IMR-90 (cell line): ENCODE measurements around the gene VDR. TPM values are rescaled to one million over a fixed set of nuclear protein-coding genes. Genes with fewer than 3 reads are reported as not detected.
A peak's percentile ranks its signal among the peaks of the same experiment; 100 is the strongest.

Source experiments
- ATAC-seq: fragments of 200-7000 bp; cut with Tn5 transposase; 2 replicates; pipeline ENCODE4 v1.9.1; 2020; ENCODE audit warnings: low read depth, mild to moderate bottlenecking, moderate library complexity
- BruUV-seq: library from RNA; stranded (reverse); fragments of 400-500 nt; replicated peaks from 2 replicates; lab custom pipeline; 2021; lab: Mats Ljungman, UMichigan
- CTCF ChIA-PET: fragments of 300-600 bp; formaldehyde crosslinking; extraction: SDS; loops from one replicate; lab custom pipeline; 2021; ENCODE audit warnings: antibody characterized with exemption; lab: Yijun Ruan, JAX
- POLR2A ChIA-PET: fragments of 300-600 bp; sonication (Branson Sonifier 250); formaldehyde crosslinking; loops from one replicate; lab custom pipeline; 2022; ENCODE audit warnings: antibody characterized with exemption; ENCODE audit not compliant: unreplicated experiment; lab: Charles Lee
- DNase-seq: peaks from one replicate; pipeline ENCODE4 v3.0.0; 2013
- H2AFZ ChIP-seq: replicated peaks from 2 replicates; pipeline ENCODE3; 2013; ENCODE audit warnings: low read length, mild to moderate bottlenecking; ENCODE audit not compliant: poor library complexity
- H2AK5ac ChIP-seq: 2 replicates; pipeline ENCODE4 v1.6.1; 2013; ENCODE audit warnings: low read depth, low read length, inconsistent platforms
- H2AK9ac ChIP-seq: replicated peaks from 2 replicates; pipeline ENCODE3; 2013; ENCODE audit warnings: mild to moderate bottlenecking, low read depth, low read length, moderate library complexity; ENCODE audit not compliant: poor library complexity
- H2BK120ac ChIP-seq: 2 replicates; pipeline ENCODE4 v1.6.1; 2013; ENCODE audit warnings: low read depth, low read length, inconsistent platforms
- H2BK15ac ChIP-seq: 3 replicates; pipeline ENCODE4 v1.6.1; 2013; ENCODE audit warnings: low read depth, low read length, inconsistent platforms
- H2BK20ac ChIP-seq: 2 replicates; pipeline ENCODE4 v1.6.1; 2013; ENCODE audit warnings: low read depth, mild to moderate bottlenecking, inconsistent platforms, low read length, moderate library complexity
- H2BK5ac ChIP-seq: 2 replicates; pipeline ENCODE4 v1.6.1; 2013; ENCODE audit warnings: mild to moderate bottlenecking, low read depth, low read length, inconsistent platforms; ENCODE audit not compliant: poor library complexity, severe bottlenecking
- H3K14ac ChIP-seq: replicated peaks from 2 replicates; pipeline ENCODE4 v1.6.1; 2013; ENCODE audit warnings: low read depth, low read length, inconsistent platforms
- H3K18ac ChIP-seq: 2 replicates; pipeline ENCODE4 v1.6.1; 2013; ENCODE audit warnings: low read depth, low read length, control low read depth
- H3K23ac ChIP-seq: 2 replicates; pipeline ENCODE4 v1.6.1; 2013; ENCODE audit warnings: low read depth, low read length, inconsistent platforms
- H3K27ac ChIP-seq: 2 replicates; pipeline ENCODE4 v1.5.1; 2013; ENCODE audit warnings: mild to moderate bottlenecking, control low read depth, low read length; ENCODE audit not compliant: insufficient read depth
- H3K27me3 ChIP-seq: 2 replicates; pipeline ENCODE4 v1.6.1; 2013; ENCODE audit warnings: low read length; ENCODE audit not compliant: control insufficient read depth, insufficient read depth
- H3K36me3 ChIP-seq: 2 replicates; pipeline ENCODE4 v1.6.1; 2013; ENCODE audit warnings: low read length, mixed read lengths; ENCODE audit not compliant: control insufficient read depth, insufficient read depth
- H3K4ac ChIP-seq: 2 replicates; pipeline ENCODE4 v1.6.1; 2013; ENCODE audit warnings: low read depth, low read length, inconsistent platforms
- H3K4me1 ChIP-seq: 2 replicates; pipeline ENCODE4 v1.6.1; 2013; ENCODE audit warnings: low read length, mixed read lengths; ENCODE audit not compliant: control insufficient read depth, insufficient read depth
- H3K4me2 ChIP-seq: 2 replicates; pipeline ENCODE4 v1.6.1; 2013; ENCODE audit warnings: low read depth, mild to moderate bottlenecking, control low read depth, low read length, moderate library complexity
- H3K4me3 ChIP-seq: 2 replicates; pipeline ENCODE4 v1.5.1; 2013; ENCODE audit warnings: low read depth, mild to moderate bottlenecking, control low read depth, low read length, moderate library complexity; ENCODE audit not compliant: insufficient read depth
- H3K56ac ChIP-seq: 2 replicates; pipeline ENCODE4 v1.6.1; 2013; ENCODE audit warnings: low read length, inconsistent platforms; ENCODE audit not compliant: insufficient read depth; ENCODE audit errors: extremely low read depth
- H3K79me1 ChIP-seq, 2 experiments: 2 replicates each; pipeline ENCODE4 v1.6.1; 2013; ENCODE audit warnings: low read length in 2 of 2, inconsistent platforms in 1 of 2, low read depth in 1 of 2
- H3K9ac ChIP-seq: 2 replicates; pipeline ENCODE4 v1.6.1; 2013; ENCODE audit warnings: low read depth, low read length, control low read depth
- H3K9me1 ChIP-seq: 2 replicates; pipeline ENCODE4 v1.6.1; 2013; ENCODE audit warnings: low read length, inconsistent platforms; ENCODE audit not compliant: insufficient read depth
- H3K9me3 ChIP-seq: 2 replicates; pipeline ENCODE4 v1.6.1; 2013; ENCODE audit warnings: low read length; ENCODE audit not compliant: control insufficient read depth, insufficient read depth
- H4K20me1 ChIP-seq: 2 replicates; pipeline ENCODE4 v1.6.1; 2013; ENCODE audit warnings: low read length, inconsistent platforms; ENCODE audit not compliant: insufficient read depth
- H4K5ac ChIP-seq: 2 replicates; pipeline ENCODE4 v1.6.1; 2013; ENCODE audit warnings: mild to moderate bottlenecking, low read depth, low read length, control low read depth
- H4K8ac ChIP-seq, 2 experiments: 2 replicates each; pipeline ENCODE4 v1.6.1; 2013; ENCODE audit warnings: low read depth in 2 of 2, low read length in 2 of 2, control low read depth in 1 of 2, inconsistent platforms in 1 of 2
- H4K91ac ChIP-seq: 2 replicates; pipeline ENCODE4 v1.6.1; 2013; ENCODE audit warnings: low read depth, low read length, inconsistent platforms; ENCODE audit not compliant: insufficient read depth
- BHLHE40 ChIP-seq: fragments of 150-350 bp; IDR thresholded peaks from 2 replicates; pipeline ENCODE4 v1.6.1; 2016; ENCODE audit warnings: mild to moderate bottlenecking, low read depth, low read length
- CEBPB ChIP-seq: IDR thresholded peaks from 2 replicates; pipeline ENCODE4 v1.6.1; 2012; ENCODE audit warnings: low read depth, low read length, improper control_type of control experiment
- CHD1 ChIP-seq: IDR thresholded peaks from 2 replicates; pipeline ENCODE4 v1.6.1; 2012; ENCODE audit warnings: low read depth, low read length, improper control_type of control experiment
- FOS ChIP-seq: fragments of 150-350 bp; IDR thresholded peaks from 2 replicates; pipeline ENCODE4 v1.6.1; 2016; ENCODE audit warnings: low read depth, low read length
- MAFK ChIP-seq: IDR thresholded peaks from 2 replicates; pipeline ENCODE4 v1.6.1; 2012; ENCODE audit warnings: low read depth, low read length, improper control_type of control experiment
- MAZ ChIP-seq: IDR thresholded peaks from 2 replicates; pipeline ENCODE4 v1.6.1; 2012; ENCODE audit warnings: low read depth, mild to moderate bottlenecking, low read length, improper control_type of control experiment, moderate library complexity, borderline replicate concordance
- MXI1 ChIP-seq: IDR thresholded peaks from 2 replicates; pipeline ENCODE4 v1.6.1; 2012; ENCODE audit warnings: low read depth, mild to moderate bottlenecking, low read length, moderate library complexity, borderline replicate concordance
- NFE2L2 ChIP-seq: fragments of 150-350 bp; IDR thresholded peaks from 2 replicates; pipeline ENCODE4 v1.6.1; 2016; ENCODE audit warnings: low read depth, mild to moderate bottlenecking, low read length
- POLR2A ChIP-seq: IDR thresholded peaks from 2 replicates; pipeline ENCODE4 v1.6.1; 2012; ENCODE audit warnings: mild to moderate bottlenecking, low read depth, low read length
- RAD21 ChIP-seq: IDR thresholded peaks from 2 replicates; pipeline ENCODE4 v1.6.1; 2012; ENCODE audit warnings: low read length, improper control_type of control experiment
- RCOR1 ChIP-seq: IDR thresholded peaks from 2 replicates; pipeline ENCODE4 v1.6.1; 2012; ENCODE audit warnings: mild to moderate bottlenecking, low read length, improper control_type of control experiment; ENCODE audit not compliant: insufficient replicate concordance
- RFX5 ChIP-seq: IDR thresholded peaks from 2 replicates; pipeline ENCODE4 v1.8.0; 2012; ENCODE audit warnings: low read depth, mild to moderate bottlenecking, low read length, moderate library complexity
- SMC3 ChIP-seq: fragments of 150-350 bp; IDR thresholded peaks from 2 replicates; pipeline ENCODE4 v1.6.1; 2016; ENCODE audit warnings: low read depth, mild to moderate bottlenecking, antibody characterized with exemption, low read length, moderate library complexity
- WGBS, 2 experiments: methylation state at CpG; one replicate each; pipeline versions ENCODE4 v1.1.5 to v1.1.7; 2013; ENCODE audit warnings: missing lambda C conversion rate in 2 of 2; ENCODE audit not compliant: insufficient read length in 1 of 2; ENCODE audit errors: extremely low coverage in 2 of 2; 5-methylcytosine and 5-hydroxymethylcytosine counted together
- dilution Hi-C: fragments of 300-500 bp; cut with HindIII; formaldehyde crosslinking; loops from one replicate; pipeline ENCODE4 v1.14.3; 2018; ENCODE audit warnings: low sequenced_read_pairs; ENCODE audit not compliant: unreplicated experiment
- in situ Hi-C: fragments of 300-500 bp; cut with MboI; formaldehyde crosslinking; loops from 3 replicates; pipeline ENCODE4 v1.14.3; 2019; ENCODE audit warnings: low sequenced_read_pairs, inconsistent platforms, mixed read lengths
- intact Hi-C: fragments of 100-400 bp; cut with micrococcal nuclease; formaldehyde crosslinking; loops from 2 replicates; pipeline ENCODE4 v1.10.0; 2022
- polyA plus RNA-seq, 3 experiments: library from polyadenylated mRNA; depleted of rRNA; stranded (reverse); fragments of >200 nt; gene quantifications; 2 replicates each; pipeline ENCODE4 v1.2.3, GENCODE V29; 2012; ENCODE audit warnings: low replicate concordance in 1 of 3
- total RNA-seq: library from RNA; depleted of rRNA; stranded (reverse); fragments of >200 nt; gene quantifications from 2 replicates; pipeline ENCODE4 v1.2.3, GENCODE V29; 2012
- TF ChIP-seq, protein P1 (sequence below): fragments of 150-350 bp; IDR thresholded peaks from 2 replicates; pipeline ENCODE4 v1.6.1; 2017; ENCODE audit warnings: mild to moderate bottlenecking, antibody characterized with exemption, low read length, low read depth
- TF ChIP-seq, protein P2 (sequence below): conservative IDR thresholded peaks from 2 replicates; pipeline ENCODE4 v1.5.1; 2012; ENCODE audit warnings: mild to moderate bottlenecking, low read depth, low read length, improper control_type of control experiment

VDR gene
- total and polyA plus RNA-seq, 2 of the 4 experiments (the other 2 are of a cell fraction) = 5.4 to 8.5 TPM

DNA sequence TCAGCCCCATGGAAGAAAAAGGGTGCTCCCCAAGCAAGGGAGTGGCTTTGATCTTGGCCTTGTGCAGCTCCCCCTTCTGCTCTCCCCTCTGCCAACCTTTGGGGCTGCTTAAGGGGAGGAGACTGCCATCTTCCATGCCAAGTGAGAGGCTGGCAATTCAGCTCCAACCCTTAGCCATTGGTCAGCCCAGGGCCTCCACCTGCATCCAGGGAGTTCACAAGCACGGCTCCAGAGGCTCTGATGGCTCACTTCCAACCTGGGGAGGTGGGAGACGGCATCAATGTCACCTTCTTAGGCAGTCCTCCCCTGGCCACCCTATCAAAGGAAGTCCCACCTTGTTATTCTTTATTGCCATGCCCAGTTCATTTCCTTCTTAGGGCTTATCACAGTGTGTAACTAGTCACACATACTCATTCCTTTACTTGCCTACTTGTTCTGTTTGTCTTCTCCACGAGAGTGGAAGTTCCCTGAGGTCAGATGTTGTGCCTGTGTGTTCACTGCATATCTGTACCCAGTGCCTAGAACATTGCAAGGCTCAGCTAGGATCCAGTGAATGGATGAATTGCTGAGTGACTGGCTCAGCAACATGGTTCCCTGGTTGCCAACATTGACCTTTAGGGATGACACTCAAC, 90.1 kb downstream of the VDR start:
- ChIA-PET POLR2A (no interaction called here), CTCF (no interaction called here)
- H2AFZ ChIP-seq = no peak overlapping the region
- H4K5ac ChIP-seq = no peak overlapping the region
- peak overlapping the region; percentile 90 for H2BK5ac ChIP-seq
- no peak overlapping the region for H2AK9ac ChIP-seq
- no peak overlapping the region for H2BK15ac ChIP-seq
- H3K56ac ChIP-seq = no peak overlapping the region
- H3K27ac ChIP-seq = peak overlapping the region; percentile 94; the same call in 1 of the 2 replicates
- in situ Hi-C loops = no loop called here
- 0 out of 2 replicates have a peak overlapping the region, but pooled peaks have one; percentile 49 for H4K91ac ChIP-seq
- no peak for ATAC-seq
- H2BK20ac ChIP-seq = no peak overlapping the region; the same call in 1 of the 2 replicates
- no peaks in the 10 kb centered on the region for H3K27me3 ChIP-seq
- H3K4me2 ChIP-seq = no peak overlapping the region
- intact Hi-C loops = no loop called here
- no TSS peak for BruUV-seq
- WGBS, 2 experiments = 93% methylated on average over 2 of the region's 3 CpGs; no CpG with 5 or more reads in 1 of the 2 experiments
- no peak overlapping the region for H3K18ac ChIP-seq
- dilution Hi-C loops = no loop called here
- peaks cover 90% of the 10 kb centered on the region for H4K20me1 ChIP-seq
- no peak overlapping the region for H3K9ac ChIP-seq
- H3K14ac ChIP-seq = peak overlapping the region; percentile 75
- peaks cover 60% of the 10 kb centered on the region for H3K4me1 ChIP-seq
- H3K36me3 ChIP-seq = peaks cover 9% of the 10 kb centered on the region; the same call in 1 of the 2 replicates
- H3K23ac ChIP-seq = peak overlapping the region; percentile 74
- H2AK5ac ChIP-seq = peak overlapping the region; percentile 22; the same call in 1 of the 2 replicates
- peak overlapping the region in 1 of 2 experiments; percentile 19; a peak in 1 of 4 replicates for H4K8ac ChIP-seq
- H3K79me1 ChIP-seq = peaks cover 14 to 66% of the 10 kb centered on the region in 2 experiments; a peak in 3 of 4 replicates
- H3K9me1 ChIP-seq = peaks cover 30% of the 10 kb centered on the region
- DNase-seq = no peak
- no peak overlapping the region for H3K4me3 ChIP-seq
- H3K9me3 ChIP-seq = no peaks in the 10 kb centered on the region
- H2BK120ac ChIP-seq = no peak overlapping the region
- H3K4ac ChIP-seq = peak overlapping the region; percentile 92
- no peak for TF ChIP-seq POLR2A
- TF ChIP-seq CHD1 = no peak
- TF ChIP-seq SMC3 = no peak
- TF ChIP-seq CEBPB = no peak
- no peak for TF ChIP-seq MAZ
- TF ChIP-seq MXI1 = no peak
- no peak for TF ChIP-seq RAD21
- TF ChIP-seq, protein P1, sequence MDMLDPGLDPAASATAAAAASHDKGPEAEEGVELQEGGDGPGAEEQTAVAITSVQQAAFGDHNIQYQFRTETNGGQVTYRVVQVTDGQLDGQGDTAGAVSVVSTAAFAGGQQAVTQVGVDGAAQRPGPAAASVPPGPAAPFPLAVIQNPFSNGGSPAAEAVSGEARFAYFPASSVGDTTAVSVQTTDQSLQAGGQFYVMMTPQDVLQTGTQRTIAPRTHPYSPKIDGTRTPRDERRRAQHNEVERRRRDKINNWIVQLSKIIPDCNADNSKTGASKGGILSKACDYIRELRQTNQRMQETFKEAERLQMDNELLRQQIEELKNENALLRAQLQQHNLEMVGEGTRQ = no peak
- TF ChIP-seq, protein P2, sequence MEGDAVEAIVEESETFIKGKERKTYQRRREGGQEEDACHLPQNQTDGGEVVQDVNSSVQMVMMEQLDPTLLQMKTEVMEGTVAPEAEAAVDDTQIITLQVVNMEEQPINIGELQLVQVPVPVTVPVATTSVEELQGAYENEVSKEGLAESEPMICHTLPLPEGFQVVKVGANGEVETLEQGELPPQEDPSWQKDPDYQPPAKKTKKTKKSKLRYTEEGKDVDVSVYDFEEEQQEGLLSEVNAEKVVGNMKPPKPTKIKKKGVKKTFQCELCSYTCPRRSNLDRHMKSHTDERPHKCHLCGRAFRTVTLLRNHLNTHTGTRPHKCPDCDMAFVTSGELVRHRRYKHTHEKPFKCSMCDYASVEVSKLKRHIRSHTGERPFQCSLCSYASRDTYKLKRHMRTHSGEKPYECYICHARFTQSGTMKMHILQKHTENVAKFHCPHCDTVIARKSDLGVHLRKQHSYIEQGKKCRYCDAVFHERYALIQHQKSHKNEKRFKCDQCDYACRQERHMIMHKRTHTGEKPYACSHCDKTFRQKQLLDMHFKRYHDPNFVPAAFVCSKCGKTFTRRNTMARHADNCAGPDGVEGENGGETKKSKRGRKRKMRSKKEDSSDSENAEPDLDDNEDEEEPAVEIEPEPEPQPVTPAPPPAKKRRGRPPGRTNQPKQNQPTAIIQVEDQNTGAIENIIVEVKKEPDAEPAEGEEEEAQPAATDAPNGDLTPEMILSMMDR = no peak
- no peak for TF ChIP-seq BHLHE40
- no peak for TF ChIP-seq NFE2L2
- TF ChIP-seq RCOR1 = no peak
- no peak for TF ChIP-seq RFX5
- TF ChIP-seq FOS = no peak
- TF ChIP-seq MAFK = no peak
